Endothelial cell (in vitro differentiated cells): ENCODE measurements around the gene FSD2. TPM values are rescaled to one million over a fixed set of nuclear protein-coding genes. Genes with fewer than 3 reads are reported as not detected.

ENCODE experiments used
- DNase-seq: peaks from one replicate; pipeline ENCODE4 v3.0.0; 2021; ENCODE audit warnings: low spot score
- H3K27ac Mint-ChIP-seq: one replicate; pipeline ENCODE4 v1.8.0; 2021; ENCODE audit warnings: mixed read lengths, inconsistent platforms; ENCODE audit not compliant: unreplicated experiment
- H3K27me3 Mint-ChIP-seq: one replicate; pipeline ENCODE4 v1.8.0; 2021; ENCODE audit warnings: mild to moderate bottlenecking, moderate library complexity, mixed read lengths, inconsistent platforms; ENCODE audit not compliant: unreplicated experiment
- H3K36me3 Mint-ChIP-seq: one replicate; pipeline ENCODE4 v1.8.0; 2021; ENCODE audit warnings: mild to moderate bottlenecking, low read depth, mixed read lengths, inconsistent platforms; ENCODE audit not compliant: unreplicated experiment
- H3K4me1 Mint-ChIP-seq: one replicate; pipeline ENCODE4 v1.8.0; 2021; ENCODE audit warnings: mild to moderate bottlenecking, mixed read lengths, inconsistent platforms; ENCODE audit not compliant: unreplicated experiment
- H3K4me3 Mint-ChIP-seq: one replicate; pipeline ENCODE4 v1.8.0; 2021; ENCODE audit warnings: mild to moderate bottlenecking, mixed read lengths, inconsistent platforms; ENCODE audit not compliant: unreplicated experiment
- H3K9me3 Mint-ChIP-seq: one replicate; pipeline ENCODE4 v1.8.0; 2021; ENCODE audit warnings: mixed read lengths, inconsistent platforms; ENCODE audit not compliant: unreplicated experiment
- CTCF ChIP-seq: fragments of 200-600 bp; sonication (generic); IDR thresholded peaks from one replicate; pipeline ENCODE4 v1.5.0; 2021; ENCODE audit warnings: antibody characterized with exemption; ENCODE audit not compliant: unreplicated experiment
- total RNA-seq: library from RNA; stranded (reverse); fragmentation: NEBNext Ultra II Directional; extraction: Animal tissue kit (Norgen Biotek cat#: 25700); gene quantifications from one replicate; pipeline ENCODE4 v1.2.1, GENCODE V29; 2021; ENCODE audit not compliant: unreplicated experiment

FSD2 gene
- total RNA-seq, 1 donor from 2014 or later = not detected

DNA sequence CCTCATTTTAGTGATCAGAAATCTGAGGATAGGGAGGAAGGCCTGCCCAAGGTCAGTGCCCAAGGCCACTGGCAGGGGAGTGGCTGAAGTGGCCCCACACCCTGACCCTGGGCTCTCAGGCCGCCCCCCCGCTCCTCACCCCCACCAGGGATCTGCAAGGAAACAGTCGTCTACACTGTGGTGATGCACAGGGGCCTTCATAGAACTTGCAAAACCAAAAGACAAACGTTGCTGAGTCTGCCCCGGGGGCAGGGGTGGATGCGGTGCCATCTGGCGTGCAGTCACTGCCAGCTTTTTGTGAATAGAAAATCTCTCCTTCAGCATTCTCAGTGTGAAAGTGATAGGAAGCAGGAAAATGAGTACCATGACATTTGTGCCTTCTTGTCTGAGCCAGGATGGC lies 44.9 kb upstream of the FSD2 start:
- no peak for DNase-seq
- Mint-ChIP-seq H3K27me3 (peaks cover 5% of the 10 kb centered on the region), H3K27ac (no peak overlapping the region), H3K36me3 (peaks cover 2% of the 10 kb centered on the region), H3K4me1 (peaks cover 7% of the 10 kb centered on the region), H3K4me3 (peak overlapping the region; percentile 42), H3K9me3 (no peaks in the 10 kb centered on the region)
- TF ChIP-seq CTCF = no peak

DNA sequence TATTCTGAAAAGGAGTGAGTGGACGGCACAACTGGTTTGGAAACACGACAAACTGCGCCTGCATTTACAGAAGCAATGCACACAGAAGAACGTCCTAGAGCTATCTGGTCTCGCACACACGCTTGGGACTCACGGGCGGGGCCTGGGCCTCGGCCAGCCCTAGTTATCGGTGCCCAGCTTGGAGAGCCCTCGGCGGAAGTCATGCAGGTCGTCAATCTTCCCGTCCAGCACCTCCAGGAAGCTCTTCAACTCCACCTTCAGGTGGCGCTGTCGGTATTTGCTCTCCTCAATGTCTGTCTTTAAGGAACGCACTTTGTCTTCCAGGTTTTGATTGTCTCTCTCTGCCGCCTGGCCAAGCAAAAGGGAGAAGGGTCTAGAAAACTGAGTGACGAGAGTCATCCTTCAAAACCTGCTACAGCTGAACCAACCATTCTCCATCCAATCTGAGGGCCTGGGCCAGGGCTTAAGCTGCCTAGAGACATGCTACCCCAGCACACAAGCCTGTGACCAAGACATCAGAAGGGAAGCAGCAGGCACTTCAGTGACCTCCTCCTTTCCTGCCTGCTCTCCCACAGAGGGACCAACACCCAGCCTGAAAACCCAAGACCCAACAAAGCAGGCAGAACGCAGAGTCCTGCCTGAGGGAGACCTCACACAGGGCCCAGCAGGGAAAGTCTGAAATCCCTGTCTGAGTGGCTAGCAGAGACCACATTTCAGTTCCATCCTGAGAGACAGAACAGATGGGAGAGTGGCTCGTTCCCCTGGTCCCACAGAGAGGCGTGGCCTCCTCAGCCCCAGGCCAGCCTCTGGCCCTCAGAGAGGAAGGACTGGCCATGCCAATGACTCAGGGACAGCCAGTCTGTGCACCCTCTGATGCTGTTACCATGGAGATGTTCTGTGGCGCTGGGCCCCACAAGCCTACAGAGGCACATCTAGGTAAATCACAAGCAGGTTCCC lies 44.0 kb upstream of the FSD2 start:
- Mint-ChIP-seq H3K27me3 (peaks cover 5% of the 10 kb centered on the region), H3K4me1 (peaks cover 7% of the 10 kb centered on the region), H3K27ac (peak overlapping the region; percentile 30), H3K9me3 (no peaks in the 10 kb centered on the region), H3K4me3 (no peak overlapping the region), H3K36me3 (peaks cover 2% of the 10 kb centered on the region)
- DNase-seq = peak; percentile 78
- TF ChIP-seq CTCF = peak; percentile 77

- DNase-seq = no peak
- Mint-ChIP-seq H3K4me1 (peaks cover 7% of the 10 kb centered on the region), H3K9me3 (no peaks in the 10 kb centered on the region), H3K27ac (no peak overlapping the region), H3K36me3 (peaks cover 2% of the 10 kb centered on the region), H3K4me3 (no peak overlapping the region), H3K27me3 (peaks cover 5% of the 10 kb centered on the region)
- TF ChIP-seq CTCF = no peak
These were observed 42.5 kb upstream of the FSD2 start for GRCh38 chr15:82848241-82848993.

GRCh38 chr15:82847703-82848102 lies 41.8 kb upstream of the FSD2 start:
- H3K9me3 Mint-ChIP-seq = no peaks in the 10 kb centered on the region
- TF ChIP-seq CTCF = no peak
- no peak overlapping the region for H3K4me3 Mint-ChIP-seq
- no peak for DNase-seq
- H3K27ac Mint-ChIP-seq = no peak overlapping the region
- H3K27me3 Mint-ChIP-seq = peaks cover 5% of the 10 kb centered on the region
- peaks cover 2% of the 10 kb centered on the region for H3K36me3 Mint-ChIP-seq
- peaks cover 7% of the 10 kb centered on the region for H3K4me1 Mint-ChIP-seq
